Lower leg skin (tissue), 4 donors: ENCODE measurements around the gene PANK4. TPM values are rescaled to one million over a fixed set of nuclear protein-coding genes. Genes with fewer than 3 reads are reported as not detected.

ENCODE experiments used
- DNase-seq, 2 donors: peaks; one replicate each; pipeline ENCODE4 v3.0.0-alpha.2; 2019; ENCODE audit warnings: low spot score in 2 of 2
- H3K4me3 ChIP-seq: fragments of 200-600 bp; sonication (generic); 2 replicates; pipeline ENCODE4 v1.5.1; 2017; ENCODE audit warnings: mild to moderate bottlenecking, low read depth; ENCODE audit not compliant: poor library complexity, severe bottlenecking
- CTCF ChIP-seq, 3 donors: fragments of 450-650 bp; IDR thresholded peaks; one replicate each; pipeline ENCODE4 v1.5.1; 2016; ENCODE audit warnings: antibody characterized with exemption in 3 of 3, mild to moderate bottlenecking in 3 of 3, moderate library complexity in 2 of 3
- POLR2A ChIP-seq, 2 donors: fragments of 450-650 bp; IDR thresholded peaks; one replicate each; pipeline ENCODE4 v1.6.1; 2016 to 2017; ENCODE audit warnings: antibody characterized with exemption in 2 of 2, mild to moderate bottlenecking in 1 of 2, moderate library complexity in 1 of 2
- WGBS, 2 donors: methylation state at CpG; one replicate each; pipeline ENCODE4 v1.1.5; 2018; 5-methylcytosine and 5-hydroxymethylcytosine counted together
- intact Hi-C: fragments of 100-400 bp; cut with DNase I; formaldehyde crosslinking; loops from one replicate; pipeline ENCODE4 v1.15.0; 2023; ENCODE audit warnings: low total_unique reads
- total RNA-seq, 4 donors: library from RNA; depleted of rRNA; stranded (reverse); fragments of >200 nt; gene quantifications; one replicate each; pipeline ENCODE4 v1.1.0, GENCODE V29; 2016

The PANK4 gene
- total RNA-seq, 4 donors from 2014 or later, result 26.8 to 34.7 (median 32.5) TPM

DNA sequence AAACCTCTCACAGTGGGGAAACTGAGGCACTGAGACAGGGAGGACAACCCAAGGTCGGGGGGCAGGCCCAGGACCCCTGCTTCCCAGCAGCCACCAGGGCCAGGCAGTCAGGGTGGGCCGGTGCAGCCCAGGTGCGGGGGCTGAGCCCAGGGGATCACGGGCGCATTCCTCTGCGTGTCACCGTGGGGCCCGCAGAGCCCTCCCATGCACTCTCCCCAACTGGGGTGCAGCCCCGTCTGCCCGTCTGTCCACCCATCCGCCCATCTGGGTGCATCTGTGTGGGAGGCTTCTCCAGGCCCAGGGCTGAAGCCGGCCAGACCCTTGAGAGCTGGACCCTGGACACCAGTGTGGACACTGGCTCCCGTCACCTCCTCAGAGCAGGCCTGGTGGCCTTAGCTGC lies 53.2 kb downstream of the PANK4 start:
- 76 to 83% methylated on average over 12 to 13 of the region's 13 CpGs for WGBS, 2 donors
- DNase-seq, result no peak
- no peak for TF ChIP-seq POLR2A (IDR thresholded peaks at IDR 0.05)
- TF ChIP-seq CTCF (IDR thresholded peaks at IDR 0.05), result no peak
- intact Hi-C loops, result no loop called here
- no peak overlapping the region for H3K4me3 ChIP-seq

GRCh38 chr1:2472561-2473177 lies 53.7 kb downstream of the PANK4 start:
- 58 to 76% methylated on average over 24 to 25 of the region's 25 CpGs for WGBS, 2 donors
- no peak overlapping the region for H3K4me3 ChIP-seq
- no peak for DNase-seq
- intact Hi-C loops, result no loop called here
- TF ChIP-seq CTCF (IDR thresholded peaks at IDR 0.05) (no peak), POLR2A (IDR thresholded peaks at IDR 0.05) (no peak)

DNA sequence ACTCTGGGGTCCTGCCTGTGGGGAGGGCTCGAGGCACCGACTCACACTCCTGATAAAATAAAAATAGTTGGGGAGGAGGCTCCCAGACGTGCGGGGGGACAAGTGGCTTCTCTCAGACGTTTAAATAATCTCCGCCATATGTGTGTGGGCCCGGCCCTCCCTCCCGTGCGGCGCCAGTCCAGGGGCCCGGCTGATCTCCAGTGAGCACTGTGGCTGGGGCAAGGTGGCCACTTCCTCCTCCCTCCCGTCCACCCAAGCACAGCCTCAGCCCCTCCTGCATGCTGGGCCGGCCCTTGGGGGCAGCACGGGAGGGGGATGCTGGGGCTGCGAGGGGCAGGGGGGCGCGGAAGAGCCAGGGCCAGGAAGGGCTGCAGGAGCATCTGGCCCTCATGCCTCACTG lies 54.3 kb downstream of the PANK4 start:
- no peak for DNase-seq
- WGBS, 2 donors, result 60 to 70% methylated on average over 13 to 17 of the region's 17 CpGs
- H3K4me3 ChIP-seq, result no peak overlapping the region
- intact Hi-C loops, result no loop called here
- TF ChIP-seq POLR2A (IDR thresholded peaks at IDR 0.05), result no peak
- TF ChIP-seq CTCF (IDR thresholded peaks at IDR 0.05), result no peak

GRCh38 chr1:2471587-2472001 lies 54.8 kb downstream of the PANK4 start:
- intact Hi-C loops, result no loop called here

DNA sequence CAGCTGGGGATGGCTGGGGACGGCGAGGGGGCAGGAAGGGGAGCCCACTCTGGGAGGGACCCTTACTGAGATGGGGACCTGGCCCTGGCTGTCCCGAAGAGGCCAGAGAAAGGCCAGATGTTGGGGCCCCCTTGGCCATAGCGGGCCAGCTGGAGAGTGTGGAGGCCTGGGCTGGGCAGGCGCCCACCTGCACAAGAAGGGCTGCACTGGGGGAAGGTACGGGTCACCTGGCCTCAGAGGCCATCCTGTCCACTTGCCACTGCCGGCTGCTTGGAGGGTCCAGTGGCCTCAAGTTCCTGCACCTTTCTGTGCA lies 55.3 kb downstream of the PANK4 start:
- WGBS, 2 donors, result 77 to 80% methylated on average over 7 of the region's 7 CpGs
- TF ChIP-seq POLR2A (IDR thresholded peaks at IDR 0.05) (no peak), CTCF (IDR thresholded peaks at IDR 0.05) (no peak)
- no peak overlapping the region for H3K4me3 ChIP-seq
- DNase-seq, result no peak
- intact Hi-C loops, result no loop called here

More at GRCh38 chr1:2471587-2472001, 54.8 kb downstream of the PANK4 start:
- 59 to 76% methylated on average over 4 to 7 of the region's 15 CpGs for WGBS, 2 donors
- TF ChIP-seq POLR2A (IDR thresholded peaks at IDR 0.05), result no peak
- TF ChIP-seq CTCF (IDR thresholded peaks at IDR 0.05), result no peak
- no peak overlapping the region for H3K4me3 ChIP-seq
- no peak for DNase-seq
